Measurements from ENCODE around the gene NUDT4. TPM values are rescaled to one million over a fixed set of nuclear protein-coding genes. Genes with fewer than 3 reads are reported as not detected.

Gene NUDT4
- total RNA-seq, 6 donors from 2014 or later, result 23.0 to 60.3 (median 34.0) TPM

DNA sequence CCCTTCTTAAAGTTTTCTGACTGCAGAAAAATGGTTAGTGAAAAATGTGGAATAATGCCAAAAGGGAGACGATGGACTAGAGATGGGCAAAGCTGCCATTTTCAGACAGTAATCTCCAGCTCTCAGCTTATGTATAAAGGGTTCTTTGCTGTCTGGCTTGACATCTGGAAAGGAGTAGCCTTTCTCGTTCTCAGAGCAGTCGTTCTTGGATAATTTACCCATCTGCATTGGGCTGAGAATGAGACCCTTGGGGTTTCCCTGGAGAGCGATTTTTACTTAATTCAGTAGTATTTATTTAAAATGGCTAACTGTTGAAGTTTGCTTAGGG lies 1.2 kb downstream of the NUDT4 start:
- 0 to 1% methylated on average over 4 of the region's 4 CpGs for WGBS, 2 donors
- no peaks in the 10 kb centered on the region for H3K36me3 ChIP-seq
- DNase-seq, result no peak

DNA sequence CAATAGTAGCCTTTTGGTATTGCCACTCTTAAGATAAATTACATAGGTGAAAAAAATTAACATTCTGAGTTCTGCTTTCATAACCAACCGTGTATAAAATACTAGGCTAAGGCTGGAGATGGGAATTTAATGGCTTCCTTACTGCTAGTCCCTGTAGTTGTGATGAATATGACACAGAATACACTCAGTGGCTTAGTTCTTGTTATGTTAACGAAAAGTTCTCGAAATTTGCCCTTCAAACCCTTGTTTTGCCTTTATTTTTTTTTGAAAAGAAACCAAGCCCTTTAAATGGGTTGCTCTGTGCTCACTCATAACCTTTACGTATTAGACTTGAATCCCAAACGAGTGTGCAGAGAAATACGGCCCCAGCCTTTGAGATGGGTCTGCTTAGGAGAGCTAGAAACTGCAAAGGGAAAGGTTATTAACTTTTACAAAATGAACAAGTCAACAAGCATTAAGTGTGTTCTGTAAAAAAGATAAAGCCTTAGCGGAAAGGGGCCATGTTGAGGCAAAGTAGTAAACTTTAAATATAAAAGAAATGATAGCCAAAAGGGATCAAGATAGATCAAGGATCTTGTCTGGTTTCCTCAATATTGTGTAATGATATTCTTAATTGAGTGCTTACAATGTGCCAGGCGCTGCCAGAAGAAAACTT lies 1.7 kb downstream of the NUDT4 start:
- 3 to 4% methylated on average over 8 of the region's 8 CpGs for WGBS, 2 donors
- H3K27me3 ChIP-seq, result no peaks in the 10 kb centered on the region
- no peaks in the 10 kb centered on the region for H3K36me3 ChIP-seq
- peaks cover 33 to 58% (median 47%) of the 10 kb centered on the region in 4 donors for H3K4me1 ChIP-seq
- H3K27ac ChIP-seq, result peak overlapping the region; percentile 94 to 98 (median 96)
- TF ChIP-seq POLR2AphosphoS5 (IDR thresholded peaks at IDR 0.05) (no peak), EP300 (IDR thresholded peaks at IDR 0.05) (no peak), POLR2A (IDR thresholded peaks at IDR 0.05) (no peak)
- TF ChIP-seq, protein P1, sequence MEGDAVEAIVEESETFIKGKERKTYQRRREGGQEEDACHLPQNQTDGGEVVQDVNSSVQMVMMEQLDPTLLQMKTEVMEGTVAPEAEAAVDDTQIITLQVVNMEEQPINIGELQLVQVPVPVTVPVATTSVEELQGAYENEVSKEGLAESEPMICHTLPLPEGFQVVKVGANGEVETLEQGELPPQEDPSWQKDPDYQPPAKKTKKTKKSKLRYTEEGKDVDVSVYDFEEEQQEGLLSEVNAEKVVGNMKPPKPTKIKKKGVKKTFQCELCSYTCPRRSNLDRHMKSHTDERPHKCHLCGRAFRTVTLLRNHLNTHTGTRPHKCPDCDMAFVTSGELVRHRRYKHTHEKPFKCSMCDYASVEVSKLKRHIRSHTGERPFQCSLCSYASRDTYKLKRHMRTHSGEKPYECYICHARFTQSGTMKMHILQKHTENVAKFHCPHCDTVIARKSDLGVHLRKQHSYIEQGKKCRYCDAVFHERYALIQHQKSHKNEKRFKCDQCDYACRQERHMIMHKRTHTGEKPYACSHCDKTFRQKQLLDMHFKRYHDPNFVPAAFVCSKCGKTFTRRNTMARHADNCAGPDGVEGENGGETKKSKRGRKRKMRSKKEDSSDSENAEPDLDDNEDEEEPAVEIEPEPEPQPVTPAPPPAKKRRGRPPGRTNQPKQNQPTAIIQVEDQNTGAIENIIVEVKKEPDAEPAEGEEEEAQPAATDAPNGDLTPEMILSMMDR (IDR thresholded peaks at IDR 0.05), result no peak
- peak overlapping the region; percentile 81 to 95 (median 88) for H3K4me3 ChIP-seq
- H3K9me3 ChIP-seq, result no peaks in the 10 kb centered on the region
- DNase-seq (no peak), ATAC-seq (ENCODE audit: low FRiP score in 2 of 2) (no peak)

More for the DNA sequence above, 1.2 kb downstream of the NUDT4 start:
- no peaks in the 10 kb centered on the region for H3K9me3 ChIP-seq
- peak overlapping the region; percentile 81 to 95 (median 88) for H3K4me3 ChIP-seq
- ATAC-seq (ENCODE audit: low FRiP score in 2 of 2), result no peak
- TF ChIP-seq POLR2AphosphoS5 (IDR thresholded peaks at IDR 0.05) (no peak), POLR2A (IDR thresholded peaks at IDR 0.05) (no peak), EP300 (IDR thresholded peaks at IDR 0.05) (no peak)
- TF ChIP-seq, protein P1 (IDR thresholded peaks at IDR 0.05), result no peak
- peak overlapping the region; percentile 94 to 98 (median 96) for H3K27ac ChIP-seq
- H3K4me1 ChIP-seq, result peaks cover 33 to 55% (median 46%) of the 10 kb centered on the region in 4 donors
- no peaks in the 10 kb centered on the region for H3K27me3 ChIP-seq

DNA sequence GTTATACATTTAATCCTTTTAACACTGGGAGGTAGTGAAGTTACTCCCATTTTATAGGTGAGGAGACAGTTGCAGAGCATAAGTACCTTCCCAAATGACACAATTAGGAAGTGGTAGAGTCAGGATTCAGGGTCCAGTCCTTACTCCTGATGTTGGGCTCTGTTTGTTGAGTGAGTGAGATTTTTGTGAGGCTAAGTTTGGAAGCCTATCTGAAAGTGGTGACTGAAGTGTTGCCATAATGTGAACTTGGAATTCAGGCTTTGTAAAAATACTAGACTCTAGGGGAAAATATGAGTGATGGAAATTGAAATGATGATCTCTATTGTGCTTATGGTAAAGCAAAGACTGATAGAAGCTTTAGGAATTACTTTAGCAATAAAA lies 2.2 kb downstream of the NUDT4 start:
- H3K4me1 ChIP-seq, result peaks cover 33 to 59% (median 48%) of the 10 kb centered on the region in 4 donors
- no peaks in the 10 kb centered on the region for H3K36me3 ChIP-seq
- DNase-seq (no peak), ATAC-seq (ENCODE audit: low FRiP score in 2 of 2) (no peak)
- H3K27me3 ChIP-seq, result no peaks in the 10 kb centered on the region
- peak overlapping the region; percentile 94 to 98 (median 96) for H3K27ac ChIP-seq
- H3K4me3 ChIP-seq, result peak overlapping the region; percentile 81 to 95 (median 88)
- TF ChIP-seq POLR2A (IDR thresholded peaks at IDR 0.05) (no peak), EP300 (IDR thresholded peaks at IDR 0.05) (no peak), POLR2AphosphoS5 (IDR thresholded peaks at IDR 0.05) (no peak)
- TF ChIP-seq, protein P1 (IDR thresholded peaks at IDR 0.05), result no peak
- H3K9me3 ChIP-seq, result no peaks in the 10 kb centered on the region

DNA sequence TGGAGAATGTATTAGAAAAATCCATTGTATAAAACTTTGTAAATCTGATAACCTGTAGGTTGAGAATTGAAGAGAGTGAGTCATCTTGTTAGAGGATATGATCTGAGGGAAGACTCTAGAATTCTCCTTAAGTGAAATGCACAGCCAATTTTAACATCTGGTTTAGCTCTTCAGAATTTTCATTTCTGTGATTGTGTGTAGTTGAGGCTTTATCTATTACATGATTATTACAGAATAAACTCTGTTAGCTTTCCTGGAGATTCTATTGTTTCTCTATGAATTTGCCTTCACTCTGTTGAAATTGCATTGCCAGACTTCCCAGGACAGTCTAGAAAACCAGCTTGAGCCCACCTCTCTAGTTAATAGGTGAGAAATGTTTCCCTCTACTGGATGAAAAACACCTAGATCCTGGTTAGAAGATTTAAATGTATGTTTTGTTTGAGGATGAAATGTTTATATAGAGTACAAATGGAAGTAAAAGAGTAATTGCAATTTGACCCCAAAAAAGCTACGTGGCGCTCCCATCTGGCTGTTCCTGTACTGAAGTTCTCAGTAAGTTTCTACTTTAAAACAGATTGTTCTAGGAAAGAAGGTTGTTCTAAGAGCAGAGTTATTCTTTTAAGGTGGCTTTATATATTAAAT lies 2.9 kb downstream of the NUDT4 start:
- TF ChIP-seq POLR2AphosphoS5 (IDR thresholded peaks at IDR 0.05) (no peak), EP300 (IDR thresholded peaks at IDR 0.05) (no peak), POLR2A (IDR thresholded peaks at IDR 0.05) (no peak)
- TF ChIP-seq, protein P1 (IDR thresholded peaks at IDR 0.05), result no peak
- peak overlapping the region in 3 of 4 donors; percentile 95 to 98 (median 98) for H3K27ac ChIP-seq
- no peak for ATAC-seq (ENCODE audit: low FRiP score in 2 of 2)
- H3K36me3 ChIP-seq, result no peaks in the 10 kb centered on the region
- no peaks in the 10 kb centered on the region for H3K9me3 ChIP-seq
- 47% methylated on average over 2 of the region's 2 CpGs for whole genome bisulfite sequencing, 2 donors
- no peak for DNase-seq
- H3K27me3 ChIP-seq, result no peaks in the 10 kb centered on the region
- peak overlapping the region in 3 of 4 donors; percentile 81 to 95 (median 87) for H3K4me3 ChIP-seq
- peaks cover 33 to 59% (median 46%) of the 10 kb centered on the region in 4 donors for H3K4me1 ChIP-seq

Measured in upper lobe of left lung (tissue), 6 donors.